Lower leg skin (tissue), 4 donors: ENCODE measurements around the gene LSM8. TPM values are rescaled to one million over a fixed set of nuclear protein-coding genes. Genes with fewer than 3 reads are reported as not detected.
A peak's percentile ranks its signal among the peaks of the same experiment; 100 is the strongest.

Experiments
- DNase-seq, 2 donors: peaks; one replicate each; pipeline ENCODE4 v3.0.0-alpha.2; 2019; ENCODE audit warnings: low spot score in 2 of 2
- H3K4me3 ChIP-seq: fragments of 200-600 bp; sonication (generic); 2 replicates; pipeline ENCODE4 v1.5.1; 2017; ENCODE audit warnings: mild to moderate bottlenecking, low read depth; ENCODE audit not compliant: poor library complexity, severe bottlenecking
- CTCF ChIP-seq, 3 donors: fragments of 450-650 bp; IDR thresholded peaks; one replicate each; pipeline ENCODE4 v1.5.1; 2016; ENCODE audit warnings: antibody characterized with exemption in 3 of 3, mild to moderate bottlenecking in 3 of 3, moderate library complexity in 2 of 3
- POLR2A ChIP-seq, 2 donors: fragments of 450-650 bp; IDR thresholded peaks; one replicate each; pipeline ENCODE4 v1.6.1; 2016 to 2017; ENCODE audit warnings: antibody characterized with exemption in 2 of 2, mild to moderate bottlenecking in 1 of 2, moderate library complexity in 1 of 2
- WGBS, 2 donors: methylation state at CpG; one replicate each; pipeline ENCODE4 v1.1.5; 2018; 5-methylcytosine and 5-hydroxymethylcytosine counted together
- intact Hi-C: fragments of 100-400 bp; cut with DNase I; formaldehyde crosslinking; loops from one replicate; pipeline ENCODE4 v1.15.0; 2023; ENCODE audit warnings: low total_unique reads
- total RNA-seq, 4 donors: library from RNA; depleted of rRNA; stranded (reverse); fragments of >200 nt; gene quantifications; one replicate each; pipeline ENCODE4 v1.1.0, GENCODE V29; 2016

LSM8 gene
- total RNA-seq, 4 donors from 2014 or later, result 18.2 to 49.3 (median 24.8) TPM

- 62 to 64% methylated on average over 6 of the region's 6 CpGs for WGBS, 2 donors
- no peak for TF ChIP-seq CTCF (IDR thresholded peaks at IDR 0.05)
- no peak for TF ChIP-seq POLR2A (IDR thresholded peaks at IDR 0.05)
- intact Hi-C loops, result no loop called here
- DNase-seq, result no peak
- peak overlapping the region; percentile 80 for H3K4me3 ChIP-seq
Observed at GRCh38 chr7:118185163-118185860, 1.3 kb downstream of the LSM8 start.

- DNase-seq, result no peak
- TF ChIP-seq CTCF (IDR thresholded peaks at IDR 0.05), result no peak
- no peak overlapping the region for H3K4me3 ChIP-seq
- intact Hi-C loops, result no loop called here
Observed at GRCh38 chr7:118186501-118186900, 2.5 kb downstream of the LSM8 start.

DNA sequence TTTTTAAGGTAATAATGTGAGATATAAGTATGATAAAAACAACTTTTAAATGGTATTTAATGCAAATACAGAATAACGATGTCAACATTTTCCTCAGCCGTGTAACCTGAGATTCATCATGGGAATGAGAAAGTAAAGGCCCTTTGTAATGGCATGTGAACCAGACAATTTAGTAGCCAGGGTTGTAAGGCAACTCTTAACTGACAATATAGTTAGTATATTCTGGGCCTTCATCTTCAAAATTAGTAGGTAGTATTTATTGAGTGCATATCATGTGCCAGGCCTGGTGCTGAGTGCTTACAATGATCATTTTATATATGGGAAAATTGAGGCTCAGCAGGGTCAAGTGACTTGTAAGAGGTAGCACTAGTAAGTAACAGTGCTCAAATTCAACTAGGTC is 10.6 kb downstream of the LSM8 start:
- no peak overlapping the region for H3K4me3 ChIP-seq
- WGBS, 2 donors, result 66 to 68% methylated on average over 2 of the region's 2 CpGs
- DNase-seq, result no peak
- TF ChIP-seq POLR2A (IDR thresholded peaks at IDR 0.05), result no peak
- TF ChIP-seq CTCF (IDR thresholded peaks at IDR 0.05), result no peak
- intact Hi-C loops, result loop anchor here (5.0 kb wide), 1 partner anchor 633 kb away; no protein-coding TSS in a partner anchor

- no peak for DNase-seq
- WGBS, 2 donors, result 51 to 57% methylated on average over 6 of the region's 6 CpGs
- intact Hi-C loops, result no loop called here
- no peak for TF ChIP-seq POLR2A (IDR thresholded peaks at IDR 0.05)
- peak in 1 of 3 donors; percentile 25 for TF ChIP-seq CTCF (IDR thresholded peaks at IDR 0.05)
- no peak overlapping the region for H3K4me3 ChIP-seq
Observed at GRCh38 chr7:118195837-118196474, 12.0 kb downstream of the LSM8 start.

DNA sequence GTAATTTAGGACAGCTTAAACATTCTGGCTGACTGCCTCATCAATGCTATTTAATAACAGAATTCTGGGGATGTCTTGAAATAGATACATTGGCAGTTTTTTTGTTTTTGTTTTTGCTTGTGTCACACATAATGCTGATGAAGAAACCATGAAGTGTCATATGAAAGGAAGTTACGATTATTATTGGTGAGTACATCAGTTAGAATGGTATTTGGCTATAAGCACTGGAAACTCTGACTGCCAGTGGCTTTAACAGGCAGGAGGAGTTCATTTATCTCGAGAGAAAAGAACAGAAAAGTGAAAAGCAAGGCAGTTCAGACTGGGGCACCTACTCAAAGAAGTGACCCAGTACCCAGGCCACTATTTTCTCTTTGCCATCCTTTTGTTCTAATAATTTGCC is 18.1 kb downstream of the LSM8 start:
- DNase-seq, result no peak
- intact Hi-C loops, result no loop called here
- H3K4me3 ChIP-seq, result no peak overlapping the region
- 35 to 44% methylated on average over 2 of the region's 2 CpGs for WGBS, 2 donors
- TF ChIP-seq POLR2A (IDR thresholded peaks at IDR 0.05) (no peak), CTCF (IDR thresholded peaks at IDR 0.05) (no peak)
